A549 (cell line): ENCODE results near the gene NPRL2.

Experiments used
- CTCF ChIP-seq: fragments of >200 bp; sonication (Bioruptor Twin); formaldehyde crosslinking; IDR thresholded peaks from 3 replicates; pipeline ENCODE4 v1.5.1; 2016
- RFX5 ChIP-seq: fragments of 450-650 bp; IDR thresholded peaks from 2 replicates; pipeline ENCODE4 v1.7.1; 2014; ENCODE audit warnings: antibody characterized with exemption, mild to moderate bottlenecking, moderate library complexity

- TF ChIP-seq CTCF, result no peak
- no peak for TF ChIP-seq RFX5
Measured at GRCh38 chr3:50371133-50371685, 20.6 kb upstream of the NPRL2 start.
